HG03378 (cell line): ENCODE measurements around the gene SEC11C.

Source experiments
- ATAC-seq: cut with Tn5 transposase; IDR thresholded peaks from one replicate; pipeline ENCODE4 v1.9.1; 2021; ENCODE audit warnings: mild to moderate bottlenecking, moderate library complexity; ENCODE audit not compliant: unreplicated experiment

SEC11C gene

GRCh38 chr18:59144483-59144882 lies 4.8 kb downstream of the SEC11C start:
- no peak for ATAC-seq

GRCh38 chr18:59145055-59145454 lies 5.4 kb downstream of the SEC11C start:
- no peak for ATAC-seq

GRCh38 chr18:59148192-59148591 lies 8.5 kb downstream of the SEC11C start:
- no peak for ATAC-seq

- no peak for ATAC-seq
These were observed 9.3 kb downstream of the SEC11C start for GRCh38 chr18:59149007-59149406.

GRCh38 chr18:59149416-59149815 lies 9.7 kb downstream of the SEC11C start:
- no peak for ATAC-seq

- ATAC-seq = no peak
These were observed 10.6 kb downstream of the SEC11C start for GRCh38 chr18:59150236-59150635.

GRCh38 chr18:59155153-59155552 lies 15.5 kb downstream of the SEC11C start:
- ATAC-seq = no peak

GRCh38 chr18:59156316-59156715 lies 16.6 kb downstream of the SEC11C start:
- no peak for ATAC-seq

- ATAC-seq = no peak
These were observed 19.6 kb downstream of the SEC11C start for GRCh38 chr18:59159265-59159664.

- ATAC-seq = no peak
These were observed 20.3 kb downstream of the SEC11C start for GRCh38 chr18:59159986-59160385.

GRCh38 chr18:59172664-59173249 lies 33.1 kb downstream of the SEC11C start:
- ATAC-seq = no peak

- no peak for ATAC-seq
These were observed 37.8 kb downstream of the SEC11C start for GRCh38 chr18:59177485-59177884.

GRCh38 chr18:59180150-59180845 lies 40.6 kb downstream of the SEC11C start:
- ATAC-seq = no peak

GRCh38 chr18:59182673-59183072 lies 43.0 kb downstream of the SEC11C start:
- ATAC-seq = no peak

- no peak for ATAC-seq
These were observed 49.3 kb downstream of the SEC11C start for GRCh38 chr18:59189008-59189407.

GRCh38 chr18:59189746-59190145 lies 50.1 kb downstream of the SEC11C start:
- ATAC-seq = no peak

- no peak for ATAC-seq
These were observed 56.6 kb downstream of the SEC11C start for GRCh38 chr18:59196161-59196725.

- no peak for ATAC-seq
These were observed 58.0 kb downstream of the SEC11C start for GRCh38 chr18:59197636-59198035.

GRCh38 chr18:59198215-59198614 lies 58.5 kb downstream of the SEC11C start:
- no peak for ATAC-seq

- no peak for ATAC-seq
These were observed 61.1 kb downstream of the SEC11C start for GRCh38 chr18:59200787-59201186.

- ATAC-seq = no peak
These were observed 62.7 kb downstream of the SEC11C start for GRCh38 chr18:59202258-59202820.

GRCh38 chr18:59207506-59207905 lies 67.8 kb downstream of the SEC11C start:
- ATAC-seq = no peak
